NCI-H748 (cell line): Measurements from ENCODE around the gene MCM7.
A peak's percentile ranks its signal among the peaks of the same experiment; 100 is the strongest.

Source experiments
- DNase-seq: peaks from one replicate; lab custom pipeline; 2025; ENCODE audit not compliant: unreplicated experiment; lab: John Stamatoyannopoulos, UW

The MCM7 gene

GRCh38 chr7:100124301-100125230, 23.4 kb upstream of the MCM7 start:
- DNase-seq = no peak

- DNase-seq = no peak
Observed at GRCh38 chr7:100122568-100122967, 21.4 kb upstream of the MCM7 start.

- no peak for DNase-seq
Observed at GRCh38 chr7:100122067-100122466, 20.9 kb upstream of the MCM7 start.

GRCh38 chr7:100120733-100121036, 19.5 kb upstream of the MCM7 start:
- no peak for DNase-seq

GRCh38 chr7:100119970-100120732, 19.0 kb upstream of the MCM7 start:
- DNase-seq = peak; percentile 55

GRCh38 chr7:100119072-100119969, 18.1 kb upstream of the MCM7 start, which contains the start of the genes CNPY4 and TAF6:
Gene CNPY4 (plus strand): TSS chr7:100119634. CDS start chr7:100119745, 111 bp downstream.
Gene TAF6 (minus strand): TSS chr7:100119358. CDS start chr7:100114209, 5,149 bp downstream.
- peak; percentile 94 for DNase-seq

GRCh38 chr7:100118388-100119071, 17.3 kb upstream of the MCM7 start:
- no peak for DNase-seq

GRCh38 chr7:100115026-100115425, 13.8 kb upstream of the MCM7 start:
- no peak for DNase-seq

- DNase-seq = no peak
Observed at GRCh38 chr7:100111914-100112313, 10.7 kb upstream of the MCM7 start.

- DNase-seq = no peak
Observed at GRCh38 chr7:100111156-100111555, 10.0 kb upstream of the MCM7 start.

- no peak for DNase-seq
Observed at GRCh38 chr7:100109521-100110163, 8.4 kb upstream of the MCM7 start.

- no peak for DNase-seq
Observed at GRCh38 chr7:100107890-100108289, 6.7 kb upstream of the MCM7 start.

GRCh38 chr7:100107125-100107737, 6.0 kb upstream of the MCM7 start:
- no peak for DNase-seq

- no peak for DNase-seq
Observed at GRCh38 chr7:100106633-100107032, 5.4 kb upstream of the MCM7 start.

GRCh38 chr7:100105534-100105933, 4.3 kb upstream of the MCM7 start:
- no peak for DNase-seq

GRCh38 chr7:100102950-100103840, 2.0 kb upstream of the MCM7 start:
- no peak for DNase-seq

- DNase-seq = peak; percentile 98
Observed at GRCh38 chr7:100100420-100101015, 679 bp downstream of the MCM7 start.

GRCh38 chr7:100099452-100099851, 1.7 kb downstream of the MCM7 start:
- no peak for DNase-seq
